GM12875 (cell line): ENCODE data around the gene LZTS3.
"Not testable (repeated sequence)": the region's sequence is repeated elsewhere in the genome, so short reads cannot be mapped to it uniquely, and the experiment has no call there.

Source experiments
- H3K4me3 ChIP-seq: one replicate; pipeline ENCODE4 v1.5.1; 2011; ENCODE audit warnings: low read depth, low read length, control low read depth
- TF ChIP-seq, protein P1 (sequence below): IDR thresholded peaks from 2 replicates; pipeline ENCODE4 v1.5.1; 2011; ENCODE audit warnings: low read depth, mild to moderate bottlenecking, control low read depth, inconsistent platforms, low read length, moderate library complexity, borderline replicate concordance; ENCODE audit not compliant: insufficient read depth

LZTS3 gene

DNA sequence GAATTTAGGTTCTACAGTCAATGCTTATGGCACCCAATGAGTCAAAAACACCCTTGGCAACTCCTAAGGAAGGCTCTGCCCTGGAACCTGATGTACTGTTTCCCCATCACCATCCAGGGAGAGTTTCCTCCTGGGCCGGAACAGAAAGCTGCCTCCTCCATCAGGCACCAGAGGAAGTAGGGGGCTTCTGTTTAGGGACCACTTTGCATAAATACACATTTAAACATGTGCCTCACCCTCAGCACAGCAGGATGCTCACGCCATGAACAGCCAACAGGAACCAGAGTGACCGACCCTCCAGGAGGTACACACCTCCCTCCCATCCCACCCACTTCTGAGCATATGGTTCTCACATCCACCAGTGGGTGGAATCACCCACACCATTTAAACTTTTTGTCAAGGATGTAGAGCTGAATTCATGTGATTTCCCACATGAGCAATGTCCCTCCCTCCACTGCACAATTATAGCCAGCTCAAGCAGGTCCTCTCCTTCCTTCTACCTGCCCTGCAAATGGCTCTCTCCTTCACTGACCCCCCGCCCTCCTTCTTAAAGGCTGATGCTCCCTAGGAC, 16.3 kb upstream of the LZTS3 start:
- no peak overlapping the region for H3K4me3 ChIP-seq
- TF ChIP-seq, protein P1, sequence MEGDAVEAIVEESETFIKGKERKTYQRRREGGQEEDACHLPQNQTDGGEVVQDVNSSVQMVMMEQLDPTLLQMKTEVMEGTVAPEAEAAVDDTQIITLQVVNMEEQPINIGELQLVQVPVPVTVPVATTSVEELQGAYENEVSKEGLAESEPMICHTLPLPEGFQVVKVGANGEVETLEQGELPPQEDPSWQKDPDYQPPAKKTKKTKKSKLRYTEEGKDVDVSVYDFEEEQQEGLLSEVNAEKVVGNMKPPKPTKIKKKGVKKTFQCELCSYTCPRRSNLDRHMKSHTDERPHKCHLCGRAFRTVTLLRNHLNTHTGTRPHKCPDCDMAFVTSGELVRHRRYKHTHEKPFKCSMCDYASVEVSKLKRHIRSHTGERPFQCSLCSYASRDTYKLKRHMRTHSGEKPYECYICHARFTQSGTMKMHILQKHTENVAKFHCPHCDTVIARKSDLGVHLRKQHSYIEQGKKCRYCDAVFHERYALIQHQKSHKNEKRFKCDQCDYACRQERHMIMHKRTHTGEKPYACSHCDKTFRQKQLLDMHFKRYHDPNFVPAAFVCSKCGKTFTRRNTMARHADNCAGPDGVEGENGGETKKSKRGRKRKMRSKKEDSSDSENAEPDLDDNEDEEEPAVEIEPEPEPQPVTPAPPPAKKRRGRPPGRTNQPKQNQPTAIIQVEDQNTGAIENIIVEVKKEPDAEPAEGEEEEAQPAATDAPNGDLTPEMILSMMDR, result no peak

DNA sequence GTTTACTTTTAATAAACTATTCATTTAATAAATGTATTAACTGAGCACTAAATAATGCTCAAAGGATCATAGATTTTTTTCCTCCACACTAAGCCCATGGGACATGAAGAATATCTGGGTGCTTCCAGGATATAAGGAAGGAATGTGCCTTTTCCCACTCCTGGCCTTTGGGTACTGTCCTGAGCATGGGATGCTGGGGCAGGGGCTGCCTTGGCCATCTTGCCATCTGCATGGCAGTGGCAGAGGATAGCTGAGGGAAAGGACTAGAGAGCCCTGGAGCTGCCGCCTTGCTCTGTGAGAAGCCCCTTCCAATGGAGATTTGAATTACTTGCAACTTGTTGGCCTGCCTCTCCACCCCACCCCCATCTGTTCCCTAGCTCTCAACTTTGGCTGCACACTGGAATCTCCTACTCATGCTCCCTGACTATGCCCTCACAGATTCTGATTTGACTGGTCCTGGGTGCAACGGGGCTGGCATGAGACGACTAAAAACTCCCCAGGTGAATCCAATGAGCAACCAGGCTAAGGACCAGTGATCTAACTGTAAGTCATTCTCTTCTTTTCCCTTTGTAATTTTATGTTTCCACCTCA, 15.6 kb upstream of the LZTS3 start:
- no peak overlapping the region for H3K4me3 ChIP-seq
- TF ChIP-seq, protein P1, result no peak

DNA sequence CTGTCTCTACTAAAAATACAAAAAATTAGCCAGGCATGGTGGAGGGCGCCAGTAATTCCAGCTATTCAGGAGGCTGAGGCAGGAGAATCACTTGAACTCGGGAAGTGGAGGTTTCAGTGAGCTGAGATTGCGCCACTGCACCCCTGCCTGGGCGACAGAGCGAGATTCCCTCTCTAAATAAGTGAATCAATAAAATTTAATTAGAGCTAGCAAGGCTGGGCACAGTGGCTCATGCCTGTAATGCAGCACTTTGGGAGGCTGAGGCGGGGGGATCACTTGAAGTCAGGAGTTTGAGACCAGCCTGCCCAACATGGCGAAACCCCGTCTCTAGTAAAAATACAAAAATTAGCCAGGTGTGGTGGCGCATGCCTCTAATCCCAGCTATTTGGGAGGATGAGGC, 14.5 kb upstream of the LZTS3 start:
- not testable (repeated sequence) for H3K4me3 ChIP-seq

DNA sequence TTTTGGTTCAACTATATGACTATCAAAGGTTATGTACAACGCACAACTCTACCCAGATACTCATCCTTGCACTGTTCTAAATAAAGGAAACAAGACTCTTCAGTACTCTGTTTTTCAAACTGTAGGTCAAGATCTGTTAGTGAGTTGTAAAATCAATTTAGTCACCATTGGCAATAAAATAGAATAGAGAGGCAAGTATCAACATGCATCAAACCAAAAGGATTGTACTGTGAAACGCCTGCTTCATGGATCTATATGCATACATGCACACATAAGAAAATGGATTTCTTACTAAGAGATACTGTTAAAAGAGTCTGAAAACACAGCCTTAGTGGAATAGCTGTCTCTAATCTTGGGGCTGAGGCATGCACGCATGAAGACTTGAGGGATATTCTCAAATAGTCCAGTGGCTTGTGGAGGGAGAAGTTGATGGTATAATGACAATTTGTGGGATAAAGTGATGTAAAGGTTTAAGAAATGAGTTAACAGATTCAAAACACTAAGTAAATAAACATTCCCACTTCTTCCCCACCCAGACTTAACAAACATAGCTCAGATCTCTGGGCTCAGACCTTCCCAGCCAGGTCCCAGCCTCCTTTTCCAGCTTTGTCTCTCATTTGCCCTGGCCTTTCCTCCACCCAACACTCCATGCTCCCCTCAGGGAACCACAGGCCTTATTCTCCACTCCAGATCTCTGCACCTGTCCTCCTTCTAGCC, 10.7 kb upstream of the LZTS3 start:
- TF ChIP-seq, protein P1, result no peak
- H3K4me3 ChIP-seq, result no peak overlapping the region

DNA sequence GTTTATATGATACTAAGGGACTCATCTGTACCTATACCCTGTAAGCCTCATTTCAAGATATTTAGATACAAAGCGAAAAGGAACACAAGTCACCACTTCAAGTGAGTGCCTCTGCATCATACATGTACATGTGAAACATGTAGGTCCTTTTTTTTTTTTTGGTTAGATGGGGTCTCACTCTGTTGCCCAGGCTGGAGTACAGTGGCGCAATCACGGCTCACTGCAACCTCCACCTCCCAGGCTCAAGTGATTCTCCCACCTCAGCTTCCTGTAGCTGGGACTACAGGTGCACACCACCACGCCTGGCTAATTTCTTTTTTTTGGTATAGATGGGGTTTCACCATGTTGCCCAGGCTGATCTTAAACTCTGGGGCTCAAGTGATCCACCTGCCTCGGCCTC, 9.1 kb upstream of the LZTS3 start:
- H3K4me3 ChIP-seq, result not testable (repeated sequence)

DNA sequence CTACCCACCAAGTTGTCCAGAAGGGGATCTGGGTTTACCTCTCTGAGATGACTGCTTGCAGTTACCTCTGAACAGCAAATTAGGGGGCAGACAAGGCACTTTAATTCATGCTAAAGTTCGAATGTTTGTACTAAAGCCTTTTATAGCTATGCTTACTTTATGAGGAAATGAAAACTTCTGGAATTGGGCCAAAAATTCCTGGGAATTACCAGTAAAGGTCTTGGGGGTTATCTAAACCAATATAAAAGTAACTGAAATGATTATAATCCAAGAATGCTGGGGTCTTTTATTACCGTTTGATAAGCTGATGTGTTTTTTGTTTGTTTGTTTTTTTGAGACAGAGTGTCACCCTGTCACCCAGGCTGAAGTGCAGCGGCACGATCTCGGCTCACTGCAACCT, 7.9 kb upstream of the LZTS3 start:
- TF ChIP-seq, protein P1, result no peak
- H3K4me3 ChIP-seq, result no peak overlapping the region

DNA sequence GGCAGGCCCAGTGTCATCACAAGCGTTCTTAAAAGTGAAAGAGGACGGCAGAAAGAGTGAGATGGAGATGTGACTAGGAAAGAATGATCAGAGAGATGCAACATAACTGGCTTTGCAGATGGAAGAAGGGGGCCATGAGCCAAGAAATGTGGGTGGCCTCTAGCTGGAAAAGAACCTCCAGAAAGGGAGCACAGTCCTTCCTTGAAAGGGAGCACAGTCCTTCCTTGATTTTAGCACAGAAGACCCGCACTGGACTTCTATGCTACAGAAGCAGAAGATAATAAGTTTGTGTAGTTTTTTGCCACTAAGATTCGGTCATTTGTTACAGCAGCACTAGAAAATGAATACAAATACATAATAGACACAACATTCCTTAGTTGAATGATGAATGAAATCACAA, 7.0 kb upstream of the LZTS3 start:
- TF ChIP-seq, protein P1, result no peak
- no peak overlapping the region for H3K4me3 ChIP-seq

DNA sequence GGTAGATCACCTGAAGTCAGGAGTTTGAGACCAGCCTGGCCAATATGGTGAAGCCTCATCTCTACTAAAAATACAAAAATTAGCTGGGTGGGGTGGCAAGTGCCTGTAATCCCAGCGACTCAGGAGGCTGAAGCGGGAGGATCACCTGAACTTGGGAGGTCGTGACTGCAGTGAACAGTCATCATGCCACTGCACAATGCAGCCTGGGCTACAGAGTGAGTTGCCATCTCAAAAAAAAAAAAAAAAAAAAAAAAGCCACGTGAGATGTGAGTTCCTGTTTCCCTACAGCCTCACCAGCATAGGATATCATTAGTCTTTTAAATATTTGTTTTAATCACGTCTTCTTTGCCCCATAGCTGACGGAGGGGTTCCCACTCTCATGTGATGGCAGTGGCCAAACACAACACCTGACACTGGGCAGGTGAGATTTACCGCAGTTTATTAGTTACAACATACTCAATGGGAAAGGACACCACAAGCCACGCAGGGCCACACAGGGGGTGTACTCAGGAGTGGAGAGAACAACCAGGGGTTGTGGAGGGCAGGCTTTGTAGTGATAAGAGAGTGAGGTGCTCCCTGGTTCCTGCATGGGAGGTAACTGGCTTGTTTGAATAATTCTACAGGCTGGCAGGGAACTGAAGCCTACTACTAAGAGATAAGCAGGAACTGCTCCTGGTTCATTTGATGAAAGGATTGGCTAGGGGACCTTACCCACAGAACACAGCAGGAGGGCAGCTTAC, 4.6 kb upstream of the LZTS3 start:
- TF ChIP-seq, protein P1, result no peak
- no peak overlapping the region for H3K4me3 ChIP-seq
